Inferior parietal cortex (tissue), 1 donor: ENCODE data around the gene WNK1.
"Not testable (repeated sequence)": the region's sequence is repeated elsewhere in the genome, so short reads cannot be mapped to it uniquely, and the experiment has no call there.

Experiments
- DNase-seq: peaks from one replicate; pipeline ENCODE4 v3.0.0-alpha.2; 2016; ENCODE audit errors: extremely low spot score

Gene WNK1

GRCh38 chr12:779745-780734, 27.7 kb downstream of the WNK1 start:
- no peak for DNase-seq

- DNase-seq: no peak
Observed at GRCh38 chr12:780750-781379, 28.5 kb downstream of the WNK1 start.

- DNase-seq: no peak
Observed at GRCh38 chr12:785706-786105, 33.3 kb downstream of the WNK1 start.

- no peak for DNase-seq
Observed at GRCh38 chr12:788288-788687, 35.9 kb downstream of the WNK1 start.

GRCh38 chr12:788762-789161, 36.4 kb downstream of the WNK1 start:
- DNase-seq: not testable (repeated sequence)

- DNase-seq: no peak
Observed at GRCh38 chr12:789852-790563, 37.6 kb downstream of the WNK1 start.

- DNase-seq: no peak
Observed at GRCh38 chr12:790608-791007, 38.2 kb downstream of the WNK1 start.

GRCh38 chr12:793037-793436, 40.7 kb downstream of the WNK1 start:
- no peak for DNase-seq

- DNase-seq: no peak
Observed at GRCh38 chr12:793711-794110, 41.3 kb downstream of the WNK1 start.

- DNase-seq: no peak
Observed at GRCh38 chr12:795305-795704, 42.9 kb downstream of the WNK1 start.

- no peak for DNase-seq
Observed at GRCh38 chr12:800401-800800, 48.0 kb downstream of the WNK1 start.

- DNase-seq: no peak
Observed at GRCh38 chr12:802242-803120, 50.1 kb downstream of the WNK1 start.

GRCh38 chr12:805022-805632, 52.7 kb downstream of the WNK1 start:
- no peak for DNase-seq

- no peak for DNase-seq
Observed at GRCh38 chr12:806200-806791, 53.9 kb downstream of the WNK1 start.

- DNase-seq: no peak
Observed at GRCh38 chr12:807041-807735, 54.8 kb downstream of the WNK1 start.

- DNase-seq: no peak
Observed at GRCh38 chr12:810116-810515, 57.7 kb downstream of the WNK1 start.

- no peak for DNase-seq
Observed at GRCh38 chr12:810671-811415, 58.5 kb downstream of the WNK1 start.

- no peak for DNase-seq
Observed at GRCh38 chr12:812950-813349, 60.6 kb downstream of the WNK1 start.

GRCh38 chr12:817456-817855, 65.1 kb downstream of the WNK1 start:
- not testable (repeated sequence) for DNase-seq
